HCT116 (cell line): ENCODE results near the gene PHF10. TPM values are rescaled to one million over a fixed set of nuclear protein-coding genes. Genes with fewer than 3 reads are reported as not detected.

Experiments used
- ATAC-seq: fragments of 200-7000 bp; cut with Tn5 transposase; 2 replicates; pipeline ENCODE4 v1.9.1; 2020; ENCODE audit warnings: mild to moderate bottlenecking, moderate library complexity
- BruUV-seq: library from RNA; stranded (reverse); fragments of 400-500 nt; replicated peaks from 2 replicates; lab custom pipeline; 2021; lab: Mats Ljungman, UMichigan
- CTCF ChIA-PET: fragments of 300-600 bp; sonication (Branson Sonifier 250); formaldehyde crosslinking; loops from one replicate; lab custom pipeline; 2021; ENCODE audit warnings: antibody characterized with exemption; lab: Charles Lee
- POLR2A ChIA-PET: fragments of 300-600, 350-600 bp; sonication (Branson Sonifier 250); formaldehyde crosslinking; loops from one replicate; lab custom pipeline; 2021; ENCODE audit warnings: antibody characterized with exemption; lab: Charles Lee
- RAD21 ChIA-PET, 2 experiments: fragments of 300-600 bp; sonication (Branson Sonifier 250); formaldehyde crosslinking; loops; one replicate each; lab custom pipeline; 2023; ENCODE audit warnings: low total read pairs in 2 of 2; ENCODE audit not compliant: uncharacterized antibody in 2 of 2, unreplicated experiment in 2 of 2, low non-redundant PET in 1 of 2; lab: Charles Lee
- DNase-seq: peaks from one replicate; pipeline ENCODE4 v3.0.0-alpha.2; 2010; ENCODE audit warnings: low read depth, low spot score
- H2AFZ ChIP-seq: fragments of 200-600 bp; shearing (Covaris generic), sonication (generic); 2 replicates; pipeline ENCODE4 v1.6.1; 2017; ENCODE audit warnings: low read depth, mixed run types, mixed read lengths, antibody characterized with exemption, low read length; ENCODE audit not compliant: poor library complexity, severe bottlenecking
- H3K27ac ChIP-seq: 2 replicates; pipeline ENCODE4 v1.5.1; 2012; ENCODE audit warnings: low read depth, low read length
- H3K27me3 ChIP-seq: fragments of 200-600 bp; sonication (generic); 2 replicates; pipeline ENCODE4 v1.6.1; 2016; ENCODE audit warnings: mixed run types, low read length, mixed read lengths; ENCODE audit not compliant: insufficient read depth
- H3K36me3 ChIP-seq, 2 experiments: fragments of 200-500 bp in 1 of 2; fragments of 200-600 bp in 1 of 2; sonication (Bioruptor generic) in 1 of 2; sonication (generic) in 1 of 2; 2 replicates each; pipeline versions ENCODE4 v1.5.1 to v1.6.1; 2014 to 2016; ENCODE audit warnings: low read length in 2 of 2, inconsistent platforms in 1 of 2, mixed read lengths in 1 of 2, mixed run types in 1 of 2; ENCODE audit not compliant: insufficient read depth in 2 of 2, control insufficient read depth in 1 of 2
- H3K4me1 ChIP-seq, 2 experiments: fragments of 200-600 bp in 1 of 2; sonication (generic) in 1 of 2; 2 replicates each; pipeline versions ENCODE4 v1.5.1 to v1.6.1; 2012 to 2017; ENCODE audit warnings: low read length in 2 of 2, inconsistent platforms in 1 of 2, mild to moderate bottlenecking in 1 of 2, mixed read lengths in 1 of 2, mixed run types in 1 of 2, moderate library complexity in 1 of 2; ENCODE audit not compliant: insufficient read depth in 2 of 2, control insufficient read depth in 1 of 2
- H3K4me2 ChIP-seq: fragments of 200-600 bp; sonication (generic); 2 replicates; pipeline ENCODE4 v1.6.1; 2017; ENCODE audit warnings: mixed run types, low read length, mixed read lengths
- H3K4me3 ChIP-seq, 2 experiments: fragments of 200-600 bp in 1 of 2; sonication (generic) in 1 of 2; replicated peaks in 1 of 2; 2 replicates each; pipeline ENCODE4 v1.5.1; 2011 to 2016; ENCODE audit warnings: low read length in 2 of 2, control low read depth in 1 of 2, low read depth in 1 of 2, mild to moderate bottlenecking in 1 of 2, mixed read lengths in 1 of 2, mixed run types in 1 of 2
- H3K79me2 ChIP-seq: fragments of 200-600 bp; sonication (generic); 2 replicates; pipeline ENCODE4 v1.6.1; 2017; ENCODE audit warnings: mild to moderate bottlenecking, mixed run types, low read length, moderate library complexity, mixed read lengths; ENCODE audit not compliant: insufficient read depth
- H3K9ac ChIP-seq: fragments of 200-600 bp; sonication (generic); 2 replicates; pipeline ENCODE4 v1.6.1; 2016; ENCODE audit warnings: low read length, mixed read lengths
- H3K9me2 ChIP-seq: fragments of 200-600 bp; sonication (generic), shearing (Covaris generic); 2 replicates; pipeline ENCODE4 v1.6.1; 2017; ENCODE audit warnings: mixed run types, mild to moderate bottlenecking, moderate library complexity; ENCODE audit not compliant: insufficient read depth
- H3K9me3 ChIP-seq, 2 experiments: fragments of 200-500 bp in 1 of 2; fragments of 200-600 bp in 1 of 2; sonication (Bioruptor generic) in 1 of 2; sonication (generic) in 1 of 2; 2 replicates each; pipeline ENCODE4 v1.6.1; 2014 to 2017; ENCODE audit warnings: low read length in 2 of 2, mixed read lengths in 2 of 2, inconsistent platforms in 1 of 2, low read depth in 1 of 2, mild to moderate bottlenecking in 1 of 2, mixed run types in 1 of 2, moderate library complexity in 1 of 2; ENCODE audit not compliant: control insufficient read depth in 1 of 2, insufficient read depth in 1 of 2
- H4K20me1 ChIP-seq: fragments of 200-600 bp; sonication (generic), shearing (Covaris generic); 2 replicates; pipeline ENCODE4 v1.6.1; 2017; ENCODE audit warnings: mixed run types, mild to moderate bottlenecking, moderate library complexity; ENCODE audit not compliant: insufficient read depth
- ATF3 ChIP-seq: IDR thresholded peaks from 2 replicates; pipeline ENCODE4 v1.6.1; 2012
- EGR1 ChIP-seq: IDR thresholded peaks from 2 replicates; pipeline ENCODE4 v1.6.1; 2012; ENCODE audit warnings: low read depth
- EZH2phosphoT487 ChIP-seq: fragments of 200-600 bp; IDR thresholded peaks from 2 replicates; pipeline ENCODE4 v1.6.1; 2018; ENCODE audit warnings: antibody characterized with exemption, borderline replicate concordance
- JUND ChIP-seq: IDR thresholded peaks from 2 replicates; pipeline ENCODE4 v1.6.1; 2012
- POLR2A ChIP-seq: IDR thresholded peaks from 2 replicates; pipeline ENCODE4 v1.7.0; 2011; ENCODE audit warnings: borderline replicate concordance; ENCODE audit not compliant: insufficient read depth, insufficient read length; ENCODE audit errors: extremely low read depth
- POLR2AphosphoS5 ChIP-seq: IDR thresholded peaks from 2 replicates; pipeline ENCODE4 v1.6.1; 2011; ENCODE audit warnings: mild to moderate bottlenecking, low read depth, low read length, moderate library complexity
- RAD21 ChIP-seq: IDR thresholded peaks from 2 replicates; pipeline ENCODE4 v1.6.1; 2012; ENCODE audit warnings: low read depth, mild to moderate bottlenecking
- SIN3A ChIP-seq: IDR thresholded peaks from 2 replicates; pipeline ENCODE4 v1.6.1; 2012; ENCODE audit warnings: low read depth
- SP1 ChIP-seq: IDR thresholded peaks from 2 replicates; pipeline ENCODE4 v1.6.1; 2012; ENCODE audit warnings: low read depth
- SRF ChIP-seq: IDR thresholded peaks from 2 replicates; pipeline ENCODE4 v1.6.1; 2012; ENCODE audit warnings: low read depth
- ZBTB33 ChIP-seq: IDR thresholded peaks from 2 replicates; pipeline ENCODE4 v1.6.1; 2011; ENCODE audit warnings: mild to moderate bottlenecking, low read length, moderate library complexity; ENCODE audit not compliant: insufficient replicate concordance; ENCODE audit errors: extremely low read depth
- intact Hi-C: fragments of 100-400 bp; cut with micrococcal nuclease; formaldehyde crosslinking; loops from 2 replicates; pipeline ENCODE4 v1.10.0; 2022
- total RNA-seq: library from RNA; stranded (reverse); gene quantifications from one replicate; pipeline ENCODE4 v1.2.1, GENCODE V29; 2021; ENCODE audit not compliant: unreplicated experiment

The PHF10 gene
- total RNA-seq, 1 experiment from 2014 or later: 45.5 TPM

GRCh38 chr6:169663468-169663867 lies 60.8 kb downstream of the PHF10 start:
- peaks cover 12 to 20% of the 10 kb centered on the region in 2 experiments; a peak in 3 of 4 replicates for H3K36me3 ChIP-seq
- H3K4me3 ChIP-seq: no peak overlapping the region
- no peaks in the 10 kb centered on the region for H3K9me3 ChIP-seq
- no peaks in the 10 kb centered on the region for H3K27me3 ChIP-seq
- no peaks in the 10 kb centered on the region for H4K20me1 ChIP-seq
- no peaks in the 10 kb centered on the region for H3K4me1 ChIP-seq
- no peak overlapping the region for H3K9ac ChIP-seq
- TF ChIP-seq JUND (no peak), EGR1 (no peak), SIN3A (no peak), POLR2AphosphoS5 (no peak), ATF3 (no peak), RAD21 (no peak), EZH2phosphoT487 (no peak), POLR2A (no peak)
- intact Hi-C loops: no loop called here
- H3K79me2 ChIP-seq: no peaks in the 10 kb centered on the region
- RAD21 ChIA-PET: no interaction called here
- no peaks in the 10 kb centered on the region for H3K9me2 ChIP-seq
- no peak overlapping the region for H3K4me2 ChIP-seq
- POLR2A ChIA-PET: no interaction called here
- no TSS peak for BruUV-seq
- DNase-seq (no peak), ATAC-seq (no peak)
- H3K27ac ChIP-seq: no peak overlapping the region
- CTCF ChIA-PET: no interaction called here
- no peak overlapping the region for H2AFZ ChIP-seq

DNA sequence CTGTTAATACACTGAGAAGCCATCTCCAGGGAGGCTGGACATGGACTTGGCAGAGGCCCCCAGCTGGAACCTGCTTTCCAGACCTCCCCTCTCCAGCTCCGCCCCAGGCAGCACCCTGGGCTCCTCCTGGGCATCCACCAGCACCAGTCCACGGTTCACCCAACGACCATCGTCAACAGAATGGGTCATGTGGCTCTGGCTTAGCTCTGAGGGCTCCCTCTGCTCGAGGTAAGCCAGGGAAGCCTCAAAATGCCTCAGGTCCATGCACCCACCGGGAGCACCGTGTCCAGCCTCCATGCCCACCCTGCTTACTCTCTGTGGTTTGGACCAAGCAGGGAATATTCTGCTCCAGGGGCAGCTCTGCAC lies 62.9 kb downstream of the PHF10 start:
- Histone ChIP-seq H3K27me3 (no peaks in the 10 kb centered on the region), H3K4me2 (no peak overlapping the region), H3K9me2 (no peaks in the 10 kb centered on the region), H3K9ac (no peak overlapping the region), H3K27ac (no peak overlapping the region), H3K4me3 (no peak overlapping the region), H3K36me3 (peaks cover 16 to 26% of the 10 kb centered on the region in 2 experiments; a peak in 3 of 4 replicates), H3K79me2 (no peaks in the 10 kb centered on the region), H3K4me1 (no peaks in the 10 kb centered on the region), H2AFZ (no peak overlapping the region), H4K20me1 (no peaks in the 10 kb centered on the region), H3K9me3 (no peaks in the 10 kb centered on the region)
- BruUV-seq: no TSS peak
- ChIA-PET RAD21 (no interaction called here), CTCF (no interaction called here), POLR2A (no interaction called here)
- DNase-seq (no peak), ATAC-seq (no peak)
- TF ChIP-seq SIN3A (no peak), SP1 (no peak), SRF (no peak), ATF3 (no peak), ZBTB33 (no peak)
- intact Hi-C loops: no loop called here
